ENCODE data around the gene TTC3. TPM values are rescaled to one million over a fixed set of nuclear protein-coding genes. Genes with fewer than 3 reads are reported as not detected.
"Not testable (repeated sequence)": the region's sequence is repeated elsewhere in the genome, so short reads cannot be mapped to it uniquely, and the experiment has no call there.

Gene TTC3
- total RNA-seq, 3 donors from 2014 or later = 179 to 269 (median 249) TPM

DNA sequence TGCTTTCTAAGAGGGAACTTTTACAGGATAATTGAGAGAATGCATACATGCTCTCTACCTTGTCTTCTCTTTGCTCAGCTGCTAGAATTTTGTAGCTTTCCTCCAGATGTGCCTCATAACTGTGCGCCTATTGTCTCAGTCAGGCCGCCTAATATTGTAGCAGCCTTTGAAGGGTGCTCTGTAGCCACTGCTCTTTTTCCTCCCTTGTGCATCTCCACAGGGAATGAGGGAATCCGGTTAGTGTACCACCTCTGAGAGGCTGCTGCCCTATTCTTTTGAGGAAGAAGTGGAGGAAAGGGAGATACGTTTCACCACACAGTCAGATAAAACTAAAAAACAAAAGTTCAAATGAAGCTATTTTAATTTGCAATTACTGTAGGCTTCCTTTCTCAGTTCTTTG, 22.8 kb downstream of the TTC3 start:
- peaks cover 6% of the 10 kb centered on the region for H3K36me3 ChIP-seq
- intact Hi-C loops (cut with DNase I; ENCODE audit: low total_unique reads) = no loop called here
- TF ChIP-seq POLR2A (IDR thresholded peaks at IDR 0.05) (no peak), POLR2AphosphoS5 (IDR thresholded peaks at IDR 0.05) (no peak)
- TF ChIP-seq, protein P1, sequence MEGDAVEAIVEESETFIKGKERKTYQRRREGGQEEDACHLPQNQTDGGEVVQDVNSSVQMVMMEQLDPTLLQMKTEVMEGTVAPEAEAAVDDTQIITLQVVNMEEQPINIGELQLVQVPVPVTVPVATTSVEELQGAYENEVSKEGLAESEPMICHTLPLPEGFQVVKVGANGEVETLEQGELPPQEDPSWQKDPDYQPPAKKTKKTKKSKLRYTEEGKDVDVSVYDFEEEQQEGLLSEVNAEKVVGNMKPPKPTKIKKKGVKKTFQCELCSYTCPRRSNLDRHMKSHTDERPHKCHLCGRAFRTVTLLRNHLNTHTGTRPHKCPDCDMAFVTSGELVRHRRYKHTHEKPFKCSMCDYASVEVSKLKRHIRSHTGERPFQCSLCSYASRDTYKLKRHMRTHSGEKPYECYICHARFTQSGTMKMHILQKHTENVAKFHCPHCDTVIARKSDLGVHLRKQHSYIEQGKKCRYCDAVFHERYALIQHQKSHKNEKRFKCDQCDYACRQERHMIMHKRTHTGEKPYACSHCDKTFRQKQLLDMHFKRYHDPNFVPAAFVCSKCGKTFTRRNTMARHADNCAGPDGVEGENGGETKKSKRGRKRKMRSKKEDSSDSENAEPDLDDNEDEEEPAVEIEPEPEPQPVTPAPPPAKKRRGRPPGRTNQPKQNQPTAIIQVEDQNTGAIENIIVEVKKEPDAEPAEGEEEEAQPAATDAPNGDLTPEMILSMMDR (IDR thresholded peaks at IDR 0.05) = no peak
- H3K27me3 ChIP-seq = no peaks in the 10 kb centered on the region
- no peaks in the 10 kb centered on the region for H3K4me1 ChIP-seq
- no peaks in the 10 kb centered on the region for H3K9me3 ChIP-seq
- no peak for DNase-seq (ENCODE audit: low spot score in 2 of 2)
- H3K4me3 ChIP-seq = no peak overlapping the region
- H3K27ac ChIP-seq = no peak overlapping the region

DNA sequence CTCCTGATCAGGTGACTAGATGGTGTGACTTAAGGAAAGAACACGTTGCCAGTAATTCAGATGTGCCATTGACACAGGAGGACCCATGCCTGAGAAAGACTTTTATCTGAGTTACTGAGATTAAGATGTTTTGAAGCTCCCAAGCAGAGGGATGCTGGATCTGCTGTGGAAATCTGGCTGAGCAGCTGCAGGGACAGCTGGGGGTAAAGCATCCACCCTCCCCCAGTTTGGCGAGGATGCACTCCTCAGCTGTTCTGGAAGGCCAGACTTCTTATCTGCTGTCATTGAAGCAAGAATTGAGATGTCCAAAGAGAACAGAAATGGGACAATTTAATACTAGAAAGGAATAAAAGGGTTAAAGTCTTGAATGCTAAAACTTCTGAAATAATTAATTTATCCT, 25.7 kb downstream of the TTC3 start:
- Histone ChIP-seq H3K4me1 (no peaks in the 10 kb centered on the region), H3K27me3 (no peaks in the 10 kb centered on the region), H3K36me3 (peaks cover 6% of the 10 kb centered on the region), H3K4me3 (no peak overlapping the region), H3K27ac (no peak overlapping the region), H3K9me3 (no peaks in the 10 kb centered on the region)
- no peak for DNase-seq (ENCODE audit: low spot score in 2 of 2)
- TF ChIP-seq POLR2A (IDR thresholded peaks at IDR 0.05) (no peak), POLR2AphosphoS5 (IDR thresholded peaks at IDR 0.05) (no peak)
- TF ChIP-seq, protein P1 (IDR thresholded peaks at IDR 0.05) = no peak
- intact Hi-C loops (cut with DNase I; ENCODE audit: low total_unique reads) = no loop called here

DNA sequence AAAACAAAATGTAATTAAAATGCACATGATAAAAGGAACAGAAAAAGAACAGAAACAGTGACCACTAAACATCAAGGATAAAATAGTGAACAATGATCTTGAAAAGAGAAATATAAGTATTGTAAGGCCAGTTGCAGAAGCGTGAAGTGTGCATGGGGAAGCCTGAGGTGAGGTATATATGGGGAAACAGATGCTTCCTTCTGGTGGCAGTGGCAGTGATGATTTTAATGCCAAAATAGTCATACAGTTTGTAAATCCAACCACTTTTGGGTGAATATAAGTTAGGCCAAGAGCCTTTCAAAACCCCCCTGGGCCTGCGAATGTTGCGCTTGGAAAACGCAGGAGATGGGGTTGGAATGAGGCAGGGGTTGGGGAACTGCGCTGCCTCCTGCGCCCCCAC, 27.3 kb downstream of the TTC3 start:
- intact Hi-C loops (cut with DNase I; ENCODE audit: low total_unique reads) = no loop called here
- Histone ChIP-seq H3K27ac (no peak overlapping the region), H3K36me3 (peaks cover 6% of the 10 kb centered on the region), H3K27me3 (no peaks in the 10 kb centered on the region), H3K4me3 (no peak overlapping the region), H3K9me3 (no peaks in the 10 kb centered on the region), H3K4me1 (no peaks in the 10 kb centered on the region)
- DNase-seq (ENCODE audit: low spot score in 2 of 2) = no peak
- TF ChIP-seq POLR2AphosphoS5 (IDR thresholded peaks at IDR 0.05) (no peak), POLR2A (IDR thresholded peaks at IDR 0.05) (no peak)
- TF ChIP-seq, protein P1 (IDR thresholded peaks at IDR 0.05) = no peak

DNA sequence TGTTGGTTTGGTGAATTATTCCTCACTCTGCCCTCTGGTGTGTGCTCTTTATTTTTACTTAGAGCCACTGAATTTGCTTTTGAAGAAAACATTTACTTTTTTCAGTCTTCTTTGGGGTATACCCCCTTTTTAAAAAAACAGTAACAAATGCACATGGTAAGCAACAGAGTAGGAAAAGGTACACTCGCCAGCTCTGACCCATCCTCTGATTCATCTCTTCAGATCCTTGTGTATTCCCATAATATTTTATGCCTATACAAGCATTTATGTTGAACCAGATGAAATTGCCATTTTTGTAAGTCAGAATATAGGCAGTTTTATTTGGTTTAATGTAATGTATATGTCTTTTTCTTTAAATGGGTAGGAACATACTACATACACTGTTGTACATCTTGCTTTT, 28.3 kb downstream of the TTC3 start:
- Histone ChIP-seq H3K4me1 (no peaks in the 10 kb centered on the region), H3K4me3 (no peak overlapping the region), H3K27ac (no peak overlapping the region), H3K9me3 (no peaks in the 10 kb centered on the region), H3K36me3 (peaks cover 6% of the 10 kb centered on the region), H3K27me3 (no peaks in the 10 kb centered on the region)
- DNase-seq (ENCODE audit: low spot score in 2 of 2) = no peak
- intact Hi-C loops (cut with DNase I; ENCODE audit: low total_unique reads) = no loop called here
- TF ChIP-seq POLR2AphosphoS5 (IDR thresholded peaks at IDR 0.05) = no peak
- TF ChIP-seq, protein P1 (IDR thresholded peaks at IDR 0.05) = no peak
- TF ChIP-seq POLR2A (IDR thresholded peaks at IDR 0.05) = no peak

DNA sequence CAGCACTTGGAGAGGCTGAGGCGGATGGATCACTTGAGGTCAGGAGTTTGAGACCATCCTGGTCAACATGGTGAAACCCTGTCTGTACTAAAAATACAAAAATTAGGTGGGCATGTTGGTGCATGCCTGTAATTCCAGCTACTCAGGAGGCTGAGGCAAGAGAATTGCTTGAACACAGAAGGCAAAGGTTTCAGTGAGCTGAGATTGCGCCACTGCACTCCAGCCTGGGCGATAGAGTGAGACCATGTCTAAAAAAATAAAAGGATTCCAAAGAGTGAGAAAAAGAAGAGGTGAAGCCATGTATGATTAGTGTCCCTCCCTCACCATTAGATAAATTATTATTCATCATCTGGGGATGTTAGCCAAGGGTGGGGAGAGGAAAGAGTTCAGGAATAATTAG, 29.7 kb downstream of the TTC3 start:
- H3K27ac ChIP-seq; DNase-seq (ENCODE audit: low spot score in 2 of 2); H3K27me3 ChIP-seq; intact Hi-C loops (cut with DNase I; ENCODE audit: low total_unique reads); H3K4me3 ChIP-seq; H3K4me1 ChIP-seq; H3K36me3 ChIP-seq; H3K9me3 ChIP-seq: not testable (repeated sequence)

DNA sequence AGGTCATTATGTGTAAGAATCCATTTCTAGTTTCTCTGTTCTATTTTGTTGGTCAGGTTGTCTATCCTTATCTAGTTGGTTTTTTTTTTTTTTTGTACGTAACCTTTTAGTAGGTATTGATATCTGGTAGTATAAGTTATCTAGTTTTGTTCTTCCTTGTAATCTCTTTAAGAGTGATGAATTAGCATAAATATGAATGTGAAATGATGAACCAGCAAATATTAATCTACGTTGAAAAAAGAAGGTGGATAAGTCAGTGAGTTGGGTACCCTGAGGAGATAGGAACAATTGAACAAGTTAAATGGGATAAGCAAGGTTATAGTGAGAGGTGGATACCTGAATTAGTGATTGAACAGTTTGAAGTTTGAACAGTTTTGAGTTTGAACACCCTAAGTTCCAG, 33.9 kb downstream of the TTC3 start:
- intact Hi-C loops (cut with DNase I; ENCODE audit: low total_unique reads) = no loop called here
- DNase-seq (ENCODE audit: low spot score in 2 of 2) = no peak
- no peak overlapping the region for H3K4me3 ChIP-seq
- H3K4me1 ChIP-seq = no peaks in the 10 kb centered on the region
- no peaks in the 10 kb centered on the region for H3K9me3 ChIP-seq
- TF ChIP-seq POLR2AphosphoS5 (IDR thresholded peaks at IDR 0.05) (no peak), POLR2A (IDR thresholded peaks at IDR 0.05) (no peak)
- TF ChIP-seq, protein P1 (IDR thresholded peaks at IDR 0.05) = no peak
- no peak overlapping the region for H3K27ac ChIP-seq
- no peaks in the 10 kb centered on the region for H3K36me3 ChIP-seq
- H3K27me3 ChIP-seq = no peaks in the 10 kb centered on the region

DNA sequence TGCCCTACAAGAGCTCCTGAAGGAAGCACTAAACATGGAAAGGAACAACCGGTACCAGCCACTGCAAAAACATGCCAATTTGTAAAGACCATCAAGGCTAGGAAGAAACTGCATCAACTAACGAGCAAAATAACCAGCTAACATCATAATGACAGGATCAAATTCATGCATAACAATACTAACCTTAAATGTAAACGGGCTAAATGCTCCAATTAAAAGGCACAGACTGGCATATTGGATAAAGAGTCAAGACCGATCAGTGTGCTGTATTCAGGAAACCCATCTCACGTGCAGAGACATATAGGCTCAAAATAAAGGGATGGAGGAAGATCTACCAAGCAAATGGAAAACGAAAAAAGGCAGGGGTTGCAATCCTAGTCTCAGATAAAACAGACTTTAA, 38.0 kb downstream of the TTC3 start:
- H3K27ac ChIP-seq; DNase-seq (ENCODE audit: low spot score in 2 of 2); H3K4me3 ChIP-seq; H3K36me3 ChIP-seq; intact Hi-C loops (cut with DNase I; ENCODE audit: low total_unique reads); H3K4me1 ChIP-seq; H3K27me3 ChIP-seq; H3K9me3 ChIP-seq: not testable (repeated sequence)

DNA sequence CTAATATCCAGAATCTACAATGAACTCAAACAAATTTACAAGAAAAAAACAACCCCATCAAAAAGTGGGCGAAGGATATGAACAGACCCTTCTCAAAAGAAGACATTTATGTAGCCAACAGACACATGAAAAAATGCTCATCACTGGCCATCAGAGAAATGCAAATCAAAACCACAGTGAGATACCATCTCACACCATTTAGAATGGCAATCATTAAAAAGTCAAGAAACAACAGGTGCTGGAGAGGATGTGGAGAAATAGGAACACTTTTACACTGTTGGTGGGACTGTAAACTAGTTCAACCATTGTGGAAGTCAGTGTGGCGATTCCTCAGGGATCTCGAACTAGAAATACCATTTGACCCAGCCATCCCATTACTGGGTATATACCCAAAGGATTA, 41.2 kb downstream of the TTC3 start:
- intact Hi-C loops (cut with DNase I; ENCODE audit: low total_unique reads); H3K27me3 ChIP-seq; H3K36me3 ChIP-seq; H3K4me1 ChIP-seq; H3K27ac ChIP-seq; H3K9me3 ChIP-seq; DNase-seq (ENCODE audit: low spot score in 2 of 2); H3K4me3 ChIP-seq: not testable (repeated sequence)

DNA sequence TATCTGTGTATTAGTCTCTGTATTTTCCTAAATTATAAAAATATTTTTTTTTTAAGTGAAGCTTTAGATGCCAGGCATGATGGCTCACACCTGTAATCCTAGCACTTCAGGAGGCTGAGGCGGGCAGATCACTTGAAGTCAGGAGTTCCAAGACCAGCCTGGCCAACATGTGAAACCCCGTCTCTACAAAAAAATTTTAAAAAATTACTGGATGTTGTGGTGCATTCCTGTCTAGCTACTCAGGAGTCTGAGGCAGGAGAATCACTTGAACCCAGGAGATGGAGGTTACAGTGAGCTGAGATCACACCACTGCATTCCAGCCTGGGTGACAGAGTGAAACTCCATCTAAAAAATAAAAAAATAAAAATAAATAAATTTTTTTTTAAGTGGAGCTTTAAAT, 43.4 kb downstream of the TTC3 start:
- H3K4me3 ChIP-seq; intact Hi-C loops (cut with DNase I; ENCODE audit: low total_unique reads); H3K9me3 ChIP-seq; H3K27ac ChIP-seq; DNase-seq (ENCODE audit: low spot score in 2 of 2); H3K4me1 ChIP-seq; H3K27me3 ChIP-seq; H3K36me3 ChIP-seq: not testable (repeated sequence)
